HepG2 (cell line): ENCODE data around the gene EEPD1. TPM values are rescaled to one million over a fixed set of nuclear protein-coding genes. Genes with fewer than 3 reads are reported as not detected.

Experiments used
- ARNT ChIP-seq: fragments of 450-650 bp; IDR thresholded peaks from 2 replicates; pipeline ENCODE4 v1.6.1; 2017
- ATF7 ChIP-seq, 2 experiments: fragments of 450-650 bp in 1 of 2; sonication (generic) in 1 of 2; formaldehyde crosslinking in 1 of 2; IDR thresholded peaks; 2 replicates each; pipeline versions ENCODE4 v1.4.0 to v1.6.1; 2016 to 2020; ENCODE audit warnings: antibody characterized with exemption in 1 of 2, mild to moderate bottlenecking in 1 of 2, missing genetic modification reagents in 1 of 2
- FOXM1 ChIP-seq: sonication (generic); formaldehyde crosslinking; IDR thresholded peaks from 2 replicates; pipeline ENCODE4 v1.5.0; 2020; ENCODE audit warnings: missing genetic modification reagents
- HMG20B ChIP-seq: conservative IDR thresholded peaks from 2 replicates; pipeline ENCODE4 v1.6.1; 2016; ENCODE audit warnings: missing genetic modification reagents, missing compliant biosample characterization
- HNRNPLL ChIP-seq: fragments of 200-400 bp; formaldehyde crosslinking; IDR thresholded peaks from 2 replicates; pipeline ENCODE4 v1.6.1; 2017; ENCODE audit warnings: mild to moderate bottlenecking, low read depth, low read length; ENCODE audit not compliant: poor library complexity, severe bottlenecking
- KMT2A ChIP-seq: sonication (generic); formaldehyde crosslinking; IDR thresholded peaks from 2 replicates; pipeline ENCODE4 v1.4.0; 2020; ENCODE audit warnings: missing genetic modification reagents
- NFKBIZ ChIP-seq: IDR thresholded peaks from 2 replicates; pipeline ENCODE4 v1.6.1; 2018; ENCODE audit warnings: missing genetic modification reagents, missing compliant biosample characterization
- POLR2AphosphoS2 ChIP-seq: IDR thresholded peaks from 2 replicates; pipeline ENCODE4 v1.6.1; 2011; ENCODE audit warnings: low read depth, low read length, improper control_type of control experiment
- TEAD3 ChIP-seq: optimal IDR thresholded peaks from 2 replicates; pipeline ENCODE3; 2016; ENCODE audit warnings: borderline replicate concordance
- ZMYM2 ChIP-seq: sonication (generic); formaldehyde crosslinking; IDR thresholded peaks from 2 replicates; pipeline ENCODE4 v1.8.0; 2022; ENCODE audit warnings: mild to moderate bottlenecking, missing genetic modification reagents
- ZNF256 ChIP-seq: sonication (generic); formaldehyde crosslinking; conservative IDR thresholded peaks from 2 replicates; pipeline ENCODE4 v1.4.0; 2020; ENCODE audit warnings: missing genetic modification reagents
- ZNF556 ChIP-seq: sonication (generic); formaldehyde crosslinking; IDR thresholded peaks from 2 replicates; pipeline ENCODE4 v1.4.0; 2020; ENCODE audit warnings: mild to moderate bottlenecking, missing genetic modification reagents, borderline replicate concordance
- ZNF616 ChIP-seq: sonication (generic); formaldehyde crosslinking; IDR thresholded peaks from 2 replicates; pipeline ENCODE4 v1.5.0; 2020; ENCODE audit warnings: low read depth, mild to moderate bottlenecking, missing genetic modification reagents
- ZNF709 ChIP-seq: sonication (generic); formaldehyde crosslinking; IDR thresholded peaks from 2 replicates; pipeline ENCODE4 v1.5.0; 2020; ENCODE audit warnings: mild to moderate bottlenecking, missing genetic modification reagents
- ZNF747 ChIP-seq: sonication (generic); formaldehyde crosslinking; IDR thresholded peaks from 2 replicates; pipeline ENCODE4 v1.8.1; 2023; ENCODE audit warnings: missing genetic modification reagents, mild to moderate bottlenecking, borderline replicate concordance
- ZNF788 ChIP-seq: sonication (generic); formaldehyde crosslinking; IDR thresholded peaks from 2 replicates; pipeline ENCODE4 v1.5.0; 2020; ENCODE audit warnings: mild to moderate bottlenecking, missing genetic modification reagents, borderline replicate concordance
- ZNF841 ChIP-seq: sonication (generic); formaldehyde crosslinking; IDR thresholded peaks from 2 replicates; pipeline ENCODE4 v1.8.1; 2023; ENCODE audit warnings: missing genetic modification reagents, borderline replicate concordance
- polyA plus RNA-seq, 8 experiments: library from polyadenylated mRNA; depleted of rRNA in 3 of 8; stranded (reverse) in 7 of 8; unstranded in 1 of 8; fragments of >200 nt; fragmentation: Illumina TruSeq in 4 of 8; extraction: Trizol in 4 of 8; gene quantifications; 2 replicates each; pipeline versions ENCODE4 v1.2.1 to v1.2.3, GENCODE V29; 2011 to 2016; ENCODE audit warnings: low read depth in 4 of 8, missing spikeins in 1 of 8, mixed read lengths in 1 of 8; ENCODE audit not compliant: insufficient read depth in 1 of 8
- total RNA-seq, 5 experiments: library from RNA; depleted of rRNA; stranded (reverse); fragments of >200 nt; fragmentation: Illumina TruSeq; extraction: Trizol; gene quantifications; 2 replicates each; pipeline ENCODE4 v1.2.3, GENCODE V29; 2016; ENCODE audit warnings: low read depth in 1 of 5
- TF ChIP-seq, protein P1 (sequence below): sonication (generic); formaldehyde crosslinking; IDR thresholded peaks from 2 replicates; pipeline ENCODE4 v1.4.0; 2020; ENCODE audit warnings: mild to moderate bottlenecking, missing genetic modification reagents
- TF ChIP-seq, protein P2 (sequence below): sonication (generic); formaldehyde crosslinking; IDR thresholded peaks from 2 replicates; pipeline ENCODE4 v1.4.0; 2020; ENCODE audit warnings: missing genetic modification reagents
- TF ChIP-seq, protein P3 (sequence below): fragments of 450-650 bp; IDR thresholded peaks from 2 replicates; pipeline ENCODE4 v1.6.1; 2017
- TF ChIP-seq, protein P4 (sequence below): IDR thresholded peaks from 2 replicates; pipeline ENCODE4 v1.6.1; 2016
- TF ChIP-seq, protein P5 (sequence below): sonication (generic); formaldehyde crosslinking; IDR thresholded peaks from 2 replicates; pipeline ENCODE4 v1.4.0; 2020; ENCODE audit warnings: missing genetic modification reagents

EEPD1 gene
- total and polyA plus RNA-seq, 2 of the 13 experiments (the other 11 are each of a cell fraction or from before 2014, with no cell fraction given), result 10.1 to 16.4 TPM

DNA sequence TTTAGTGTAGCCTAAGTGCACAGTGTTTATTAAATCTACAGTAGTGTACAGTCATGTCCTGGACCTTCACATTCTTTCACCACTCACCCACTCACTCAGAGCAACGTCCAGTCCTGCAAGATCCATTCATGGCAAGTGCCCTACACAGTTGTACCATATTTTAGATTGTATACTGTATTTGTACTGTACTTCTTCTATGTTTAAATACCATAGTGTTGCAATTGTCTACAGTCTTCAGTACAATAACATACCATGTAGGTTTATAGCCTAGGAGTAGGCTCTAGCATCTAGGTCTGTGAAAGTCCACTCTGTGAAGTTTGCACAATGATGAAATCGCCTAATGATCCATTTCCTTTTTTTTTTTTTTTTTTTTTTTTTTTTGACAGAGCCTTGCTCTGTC is 12.0 kb downstream of the EEPD1 start (continued):
- TF ChIP-seq, protein P1, sequence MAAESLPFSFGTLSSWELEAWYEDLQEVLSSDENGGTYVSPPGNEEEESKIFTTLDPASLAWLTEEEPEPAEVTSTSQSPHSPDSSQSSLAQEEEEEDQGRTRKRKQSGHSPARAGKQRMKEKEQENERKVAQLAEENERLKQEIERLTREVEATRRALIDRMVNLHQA (CRISPR knock-in tag), result no peak
- TF ChIP-seq POLR2AphosphoS2, result no peak
- TF ChIP-seq NFKBIZ (CRISPR knock-in tag), result no peak
- TF ChIP-seq HMG20B (CRISPR knock-in tag), result 0 out of 2 replicates have a peak, but pooled peaks have one; percentile 59
- no peak for TF ChIP-seq ZNF747 (CRISPR knock-in tag)
- TF ChIP-seq, protein P2, sequence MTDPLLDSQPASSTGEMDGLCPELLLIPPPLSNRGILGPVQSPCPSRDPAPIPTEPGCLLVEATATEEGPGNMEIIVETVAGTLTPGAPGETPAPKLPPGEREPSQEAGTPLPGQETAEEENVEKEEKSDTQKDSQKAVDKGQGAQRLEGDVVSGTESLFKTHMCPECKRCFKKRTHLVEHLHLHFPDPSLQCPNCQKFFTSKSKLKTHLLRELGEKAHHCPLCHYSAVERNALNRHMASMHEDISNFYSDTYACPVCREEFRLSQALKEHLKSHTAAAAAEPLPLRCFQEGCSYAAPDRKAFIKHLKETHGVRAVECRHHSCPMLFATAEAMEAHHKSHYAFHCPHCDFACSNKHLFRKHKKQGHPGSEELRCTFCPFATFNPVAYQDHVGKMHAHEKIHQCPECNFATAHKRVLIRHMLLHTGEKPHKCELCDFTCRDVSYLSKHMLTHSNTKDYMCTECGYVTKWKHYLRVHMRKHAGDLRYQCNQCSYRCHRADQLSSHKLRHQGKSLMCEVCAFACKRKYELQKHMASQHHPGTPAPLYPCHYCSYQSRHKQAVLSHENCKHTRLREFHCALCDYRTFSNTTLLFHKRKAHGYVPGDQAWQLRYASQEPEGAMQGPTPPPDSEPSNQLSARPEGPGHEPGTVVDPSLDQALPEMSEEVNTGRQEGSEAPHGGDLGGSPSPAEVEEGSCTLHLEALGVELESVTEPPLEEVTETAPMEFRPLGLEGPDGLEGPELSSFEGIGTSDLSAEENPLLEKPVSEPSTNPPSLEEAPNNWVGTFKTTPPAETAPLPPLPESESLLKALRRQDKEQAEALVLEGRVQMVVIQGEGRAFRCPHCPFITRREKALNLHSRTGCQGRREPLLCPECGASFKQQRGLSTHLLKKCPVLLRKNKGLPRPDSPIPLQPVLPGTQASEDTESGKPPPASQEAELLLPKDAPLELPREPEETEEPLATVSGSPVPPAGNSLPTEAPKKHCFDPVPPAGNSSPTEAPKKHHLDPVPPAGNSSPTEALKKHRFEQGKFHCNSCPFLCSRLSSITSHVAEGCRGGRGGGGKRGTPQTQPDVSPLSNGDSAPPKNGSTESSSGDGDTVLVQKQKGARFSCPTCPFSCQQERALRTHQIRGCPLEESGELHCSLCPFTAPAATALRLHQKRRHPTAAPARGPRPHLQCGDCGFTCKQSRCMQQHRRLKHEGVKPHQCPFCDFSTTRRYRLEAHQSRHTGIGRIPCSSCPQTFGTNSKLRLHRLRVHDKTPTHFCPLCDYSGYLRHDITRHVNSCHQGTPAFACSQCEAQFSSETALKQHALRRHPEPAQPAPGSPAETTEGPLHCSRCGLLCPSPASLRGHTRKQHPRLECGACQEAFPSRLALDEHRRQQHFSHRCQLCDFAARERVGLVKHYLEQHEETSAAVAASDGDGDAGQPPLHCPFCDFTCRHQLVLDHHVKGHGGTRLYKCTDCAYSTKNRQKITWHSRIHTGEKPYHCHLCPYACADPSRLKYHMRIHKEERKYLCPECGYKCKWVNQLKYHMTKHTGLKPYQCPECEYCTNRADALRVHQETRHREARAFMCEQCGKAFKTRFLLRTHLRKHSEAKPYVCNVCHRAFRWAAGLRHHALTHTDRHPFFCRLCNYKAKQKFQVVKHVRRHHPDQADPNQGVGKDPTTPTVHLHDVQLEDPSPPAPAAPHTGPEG (CRISPR knock-in tag), result no peak
- no peak for TF ChIP-seq ZNF709 (CRISPR knock-in tag)
- TF ChIP-seq, protein P3, sequence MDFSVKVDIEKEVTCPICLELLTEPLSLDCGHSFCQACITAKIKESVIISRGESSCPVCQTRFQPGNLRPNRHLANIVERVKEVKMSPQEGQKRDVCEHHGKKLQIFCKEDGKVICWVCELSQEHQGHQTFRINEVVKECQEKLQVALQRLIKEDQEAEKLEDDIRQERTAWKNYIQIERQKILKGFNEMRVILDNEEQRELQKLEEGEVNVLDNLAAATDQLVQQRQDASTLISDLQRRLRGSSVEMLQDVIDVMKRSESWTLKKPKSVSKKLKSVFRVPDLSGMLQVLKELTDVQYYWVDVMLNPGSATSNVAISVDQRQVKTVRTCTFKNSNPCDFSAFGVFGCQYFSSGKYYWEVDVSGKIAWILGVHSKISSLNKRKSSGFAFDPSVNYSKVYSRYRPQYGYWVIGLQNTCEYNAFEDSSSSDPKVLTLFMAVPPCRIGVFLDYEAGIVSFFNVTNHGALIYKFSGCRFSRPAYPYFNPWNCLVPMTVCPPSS, result no peak
- no peak for TF ChIP-seq ZNF256 (CRISPR knock-in tag)
- no peak for TF ChIP-seq ZNF788 (CRISPR knock-in tag)
- TF ChIP-seq FOXM1 (CRISPR knock-in tag), result no peak
- no peak for TF ChIP-seq ZNF841 (CRISPR knock-in tag)
- TF ChIP-seq ZNF556 (CRISPR knock-in tag), result no peak
- TF ChIP-seq, protein P4, sequence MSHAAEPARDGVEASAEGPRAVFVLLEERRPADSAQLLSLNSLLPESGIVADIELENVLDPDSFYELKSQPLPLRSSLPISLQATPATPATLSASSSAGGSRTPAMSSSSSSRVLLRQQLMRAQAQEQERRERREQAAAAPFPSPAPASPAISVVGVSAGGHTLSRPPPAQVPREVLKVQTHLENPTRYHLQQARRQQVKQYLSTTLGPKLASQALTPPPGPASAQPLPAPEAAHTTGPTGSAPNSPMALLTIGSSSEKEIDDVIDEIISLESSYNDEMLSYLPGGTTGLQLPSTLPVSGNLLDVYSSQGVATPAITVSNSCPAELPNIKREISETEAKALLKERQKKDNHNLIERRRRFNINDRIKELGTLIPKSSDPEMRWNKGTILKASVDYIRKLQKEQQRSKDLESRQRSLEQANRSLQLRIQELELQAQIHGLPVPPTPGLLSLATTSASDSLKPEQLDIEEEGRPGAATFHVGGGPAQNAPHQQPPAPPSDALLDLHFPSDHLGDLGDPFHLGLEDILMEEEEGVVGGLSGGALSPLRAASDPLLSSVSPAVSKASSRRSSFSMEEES, result no peak
- TF ChIP-seq HNRNPLL, result no peak
- peak; percentile 60; the same call in 1 of the 2 replicates for TF ChIP-seq ZMYM2
- TF ChIP-seq, protein P5, sequence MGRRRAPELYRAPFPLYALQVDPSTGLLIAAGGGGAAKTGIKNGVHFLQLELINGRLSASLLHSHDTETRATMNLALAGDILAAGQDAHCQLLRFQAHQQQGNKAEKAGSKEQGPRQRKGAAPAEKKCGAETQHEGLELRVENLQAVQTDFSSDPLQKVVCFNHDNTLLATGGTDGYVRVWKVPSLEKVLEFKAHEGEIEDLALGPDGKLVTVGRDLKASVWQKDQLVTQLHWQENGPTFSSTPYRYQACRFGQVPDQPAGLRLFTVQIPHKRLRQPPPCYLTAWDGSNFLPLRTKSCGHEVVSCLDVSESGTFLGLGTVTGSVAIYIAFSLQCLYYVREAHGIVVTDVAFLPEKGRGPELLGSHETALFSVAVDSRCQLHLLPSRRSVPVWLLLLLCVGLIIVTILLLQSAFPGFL (CRISPR knock-in tag), result no peak
- TF ChIP-seq ATF7 (IDR thresholded peaks at IDR 0.05), result peak; percentile 72
- TF ChIP-seq ATF7 (CRISPR knock-in tag; IDR thresholded peaks at IDR 0.05), result no peak
- peak; percentile 81 for TF ChIP-seq TEAD3 (CRISPR knock-in tag)
- no peak; the same call in 1 of the 2 replicates for TF ChIP-seq KMT2A (CRISPR knock-in tag)
- TF ChIP-seq ZNF616 (CRISPR knock-in tag), result no peak
- no peak for TF ChIP-seq ARNT
